BE2C (cell line): Measurements from ENCODE around the gene LRBA.

Source experiments
- DNase-seq: peaks from one replicate; pipeline ENCODE4 v3.0.0-alpha.2; 2020
- H3K27me3 ChIP-seq: fragments of 250-450 bp; sonication (Bioruptor Pico); 2 replicates; pipeline ENCODE4 v1.5.1; 2020; ENCODE audit warnings: mild to moderate bottlenecking
- H3K36me3 ChIP-seq: fragments of 250-450 bp; sonication (Bioruptor Pico); 2 replicates; pipeline ENCODE4 v1.5.1; 2020; ENCODE audit warnings: mild to moderate bottlenecking
- H3K4me1 ChIP-seq: fragments of 250-450 bp; sonication (Bioruptor Pico); 2 replicates; pipeline ENCODE4 v1.5.1; 2020
- H3K4me3 ChIP-seq: 2 replicates; pipeline ENCODE4 v1.5.1; 2011; ENCODE audit warnings: low read depth, low read length
- H3K9me3 ChIP-seq: fragments of 250-450 bp; sonication (Bioruptor Pico); 2 replicates; pipeline ENCODE4 v1.5.1; 2020
- TF ChIP-seq, protein P1 (sequence below): IDR thresholded peaks from 2 replicates; pipeline ENCODE4 v1.5.1; 2012; ENCODE audit warnings: mild to moderate bottlenecking, low read depth, low read length

The LRBA gene

DNA sequence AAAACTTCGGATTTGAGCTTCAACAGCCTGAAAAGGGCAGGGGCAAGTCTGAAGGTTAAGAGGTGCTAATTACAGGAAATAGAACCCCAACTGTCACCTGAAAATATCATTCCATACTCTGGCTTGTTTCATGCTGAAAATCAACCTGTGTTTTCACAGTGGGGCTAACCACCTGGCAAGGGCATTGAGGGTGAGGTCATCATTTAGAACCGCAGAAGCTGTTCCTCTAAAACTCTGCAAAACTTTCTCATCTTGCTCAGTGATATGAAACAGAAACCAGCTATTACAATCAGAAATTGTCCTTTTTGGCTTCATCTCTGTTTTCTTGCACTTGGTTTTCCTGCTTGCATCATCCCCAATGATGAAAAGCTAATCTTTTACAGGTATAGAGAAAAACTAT is 689.2 kb downstream of the LRBA start:
- Histone ChIP-seq H3K4me1 (peaks cover 10% of the 10 kb centered on the region), H3K36me3 (peaks cover 26% of the 10 kb centered on the region), H3K27me3 (no peaks in the 10 kb centered on the region), H3K9me3 (no peaks in the 10 kb centered on the region), H3K4me3 (no peak overlapping the region)
- TF ChIP-seq, protein P1, sequence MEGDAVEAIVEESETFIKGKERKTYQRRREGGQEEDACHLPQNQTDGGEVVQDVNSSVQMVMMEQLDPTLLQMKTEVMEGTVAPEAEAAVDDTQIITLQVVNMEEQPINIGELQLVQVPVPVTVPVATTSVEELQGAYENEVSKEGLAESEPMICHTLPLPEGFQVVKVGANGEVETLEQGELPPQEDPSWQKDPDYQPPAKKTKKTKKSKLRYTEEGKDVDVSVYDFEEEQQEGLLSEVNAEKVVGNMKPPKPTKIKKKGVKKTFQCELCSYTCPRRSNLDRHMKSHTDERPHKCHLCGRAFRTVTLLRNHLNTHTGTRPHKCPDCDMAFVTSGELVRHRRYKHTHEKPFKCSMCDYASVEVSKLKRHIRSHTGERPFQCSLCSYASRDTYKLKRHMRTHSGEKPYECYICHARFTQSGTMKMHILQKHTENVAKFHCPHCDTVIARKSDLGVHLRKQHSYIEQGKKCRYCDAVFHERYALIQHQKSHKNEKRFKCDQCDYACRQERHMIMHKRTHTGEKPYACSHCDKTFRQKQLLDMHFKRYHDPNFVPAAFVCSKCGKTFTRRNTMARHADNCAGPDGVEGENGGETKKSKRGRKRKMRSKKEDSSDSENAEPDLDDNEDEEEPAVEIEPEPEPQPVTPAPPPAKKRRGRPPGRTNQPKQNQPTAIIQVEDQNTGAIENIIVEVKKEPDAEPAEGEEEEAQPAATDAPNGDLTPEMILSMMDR: no peak
- no peak for DNase-seq

DNA sequence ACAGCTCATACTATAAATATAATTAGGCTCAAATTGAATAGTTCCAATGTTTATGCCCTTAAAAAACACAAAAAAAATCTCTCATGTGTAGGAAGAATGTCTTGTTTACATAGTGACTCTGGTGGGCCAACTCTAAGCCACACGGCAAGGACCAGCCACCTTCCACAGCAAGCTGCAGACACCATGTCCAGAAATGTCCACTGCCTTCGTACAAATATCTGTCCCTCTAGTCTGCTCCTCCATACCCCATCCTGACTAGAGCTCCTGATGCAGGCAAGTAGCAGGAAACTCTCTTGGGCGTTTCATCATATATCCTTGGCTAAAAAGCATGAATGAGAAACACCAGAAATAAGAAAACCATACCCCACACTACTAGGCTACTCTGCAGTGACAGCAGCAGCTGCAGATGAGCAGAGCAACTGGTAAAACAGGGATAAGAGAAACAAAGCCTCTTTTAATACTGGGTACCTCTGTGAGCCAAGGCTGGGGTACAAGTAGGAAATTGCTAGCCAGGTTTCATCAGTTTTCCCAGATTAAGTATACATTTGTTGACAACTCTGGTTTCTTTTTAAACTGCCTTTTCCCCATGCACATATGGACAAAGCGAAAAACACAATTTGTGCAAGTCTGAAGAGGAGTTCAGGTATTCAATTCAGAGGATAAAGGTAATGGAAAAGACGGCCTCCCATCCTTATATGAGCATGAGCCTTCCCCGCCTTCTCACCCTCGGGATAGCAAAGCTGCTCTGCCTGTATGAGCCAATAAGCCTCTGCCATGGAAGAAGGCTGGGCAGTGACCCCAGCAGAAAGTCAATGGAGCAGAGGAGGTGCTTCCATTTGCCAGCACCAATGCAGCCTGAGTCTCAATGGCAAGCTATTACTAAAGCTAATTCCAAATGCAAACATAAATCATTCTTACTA is 691.4 kb downstream of the LRBA start:
- Histone ChIP-seq H3K4me1 (peaks cover 10% of the 10 kb centered on the region), H3K4me3 (no peak overlapping the region), H3K27me3 (no peaks in the 10 kb centered on the region), H3K9me3 (no peaks in the 10 kb centered on the region), H3K36me3 (peaks cover 21% of the 10 kb centered on the region)
- TF ChIP-seq, protein P1: no peak
- DNase-seq: no peak

DNA sequence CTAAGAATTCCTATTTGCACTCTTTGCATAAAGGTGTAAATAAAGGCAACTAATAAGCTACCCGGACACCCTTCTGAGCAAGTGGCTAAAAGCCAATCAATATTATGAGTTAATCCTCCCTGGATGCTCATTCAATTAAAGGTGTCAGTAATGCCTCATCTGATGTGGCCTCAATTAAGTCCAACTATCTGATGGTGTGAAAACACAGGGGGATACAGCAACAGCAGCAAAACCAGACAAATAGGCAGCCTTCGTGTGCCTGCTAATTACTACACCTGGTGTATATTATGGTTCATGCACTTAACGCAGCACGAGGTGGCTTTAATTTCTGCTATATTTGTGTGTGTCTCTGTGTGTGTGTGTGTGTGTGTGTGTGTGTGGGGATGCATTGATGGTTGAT is 692.4 kb downstream of the LRBA start:
- peaks cover 21% of the 10 kb centered on the region for H3K36me3 ChIP-seq
- TF ChIP-seq, protein P1: no peak
- no peaks in the 10 kb centered on the region for H3K9me3 ChIP-seq
- H3K4me1 ChIP-seq: peaks cover 10% of the 10 kb centered on the region
- no peak overlapping the region for H3K4me3 ChIP-seq
- no peaks in the 10 kb centered on the region for H3K27me3 ChIP-seq
- DNase-seq: no peak

DNA sequence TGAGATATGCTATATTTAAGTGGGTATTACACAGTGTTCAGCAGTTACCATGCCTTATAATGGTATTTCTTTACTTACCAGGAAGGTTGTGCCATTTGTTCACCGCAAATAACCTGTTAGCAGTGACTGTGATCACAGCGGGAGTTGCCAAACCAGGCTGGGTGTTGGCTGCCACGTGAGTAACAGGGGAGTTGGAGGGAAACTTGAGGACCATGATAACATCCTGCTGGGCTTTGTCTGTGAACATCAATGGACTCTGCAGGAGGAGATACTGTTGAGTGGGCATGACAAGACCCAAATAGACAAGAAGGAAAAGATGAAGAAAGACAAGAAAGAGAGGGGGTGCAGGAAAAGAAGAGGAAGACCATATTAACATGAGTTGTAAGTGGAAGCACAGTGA is 694.0 kb downstream of the LRBA start:
- TF ChIP-seq, protein P1: no peak
- no peak for DNase-seq
- Histone ChIP-seq H3K27me3 (no peaks in the 10 kb centered on the region), H3K9me3 (no peaks in the 10 kb centered on the region), H3K36me3 (peaks cover 33% of the 10 kb centered on the region), H3K4me1 (peaks cover 22% of the 10 kb centered on the region), H3K4me3 (no peak overlapping the region)

DNA sequence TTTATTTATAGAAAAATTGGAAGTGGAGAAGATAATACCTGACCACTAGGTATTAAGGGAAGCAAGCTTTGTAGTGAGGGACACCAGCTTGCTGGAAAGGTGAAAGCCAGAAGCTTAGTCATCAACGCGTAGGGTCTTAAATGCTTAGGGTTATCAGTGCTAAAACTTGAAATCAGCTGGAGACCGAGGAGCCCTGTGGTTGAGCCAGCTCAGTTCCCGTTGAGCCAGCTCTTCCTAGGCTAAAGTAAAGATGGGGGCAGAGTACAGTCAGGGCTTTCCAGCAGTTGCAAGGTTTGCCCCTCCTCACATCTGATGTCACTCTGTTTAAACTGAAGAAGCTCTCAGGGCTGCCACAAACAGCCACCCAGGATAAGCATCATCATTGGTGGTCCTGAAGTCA is 696.1 kb downstream of the LRBA start:
- H3K4me1 ChIP-seq: peaks cover 33% of the 10 kb centered on the region
- no peaks in the 10 kb centered on the region for H3K9me3 ChIP-seq
- H3K27me3 ChIP-seq: no peaks in the 10 kb centered on the region
- no peak overlapping the region for H3K4me3 ChIP-seq
- TF ChIP-seq, protein P1: no peak
- DNase-seq: no peak
- peaks cover 33% of the 10 kb centered on the region for H3K36me3 ChIP-seq

DNA sequence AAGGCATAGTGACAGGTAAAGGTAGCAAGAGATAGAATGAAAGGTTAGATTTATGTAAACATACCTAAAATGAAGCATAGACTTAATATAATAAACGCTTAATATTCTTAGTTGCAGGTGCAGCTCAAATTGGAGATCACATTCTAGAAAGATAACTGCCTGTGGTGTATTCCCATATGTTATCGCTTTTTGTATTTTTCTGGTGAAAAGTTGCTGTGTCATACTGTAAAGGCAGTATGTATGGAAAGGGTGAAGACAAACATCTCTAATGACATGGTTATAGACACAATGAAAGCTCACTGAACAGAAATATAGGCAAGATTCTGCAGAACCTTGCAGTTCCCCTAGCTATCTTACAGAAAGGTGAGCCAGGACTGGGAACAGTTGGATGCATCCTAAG is 696.6 kb downstream of the LRBA start:
- peaks cover 33% of the 10 kb centered on the region for H3K36me3 ChIP-seq
- no peak overlapping the region for H3K4me3 ChIP-seq
- TF ChIP-seq, protein P1: no peak
- peaks cover 31% of the 10 kb centered on the region for H3K4me1 ChIP-seq
- no peaks in the 10 kb centered on the region for H3K27me3 ChIP-seq
- H3K9me3 ChIP-seq: no peaks in the 10 kb centered on the region
- no peak for DNase-seq
